ENCODE data around the gene YIPF3.

GRCh38 chr6:43491750-43492661, 24.7 kb downstream of the YIPF3 start:
- TF ChIP-seq POLR2AphosphoS5 (IDR thresholded peaks at IDR 0.05; ENCODE audit: borderline replicate concordance, low read depth, low read length) (no peak), FOXP2 (optimal IDR thresholded peaks at IDR 0.05; ENCODE audit: control extremely low read depth, extremely low read length, insufficient read depth) (no peak)

All from SK-N-MC (cell line).